GM12878 (cell line): ENCODE data around the gene TGFBR1. TPM values are rescaled to one million over a fixed set of nuclear protein-coding genes. Genes with fewer than 3 reads are reported as not detected.

Source experiments
- ATAC-seq: fragments of 200-7000 bp; cut with Tn5 transposase; 3 replicates; pipeline ENCODE4 v1.9.1; 2020; ENCODE audit warnings: mild to moderate bottlenecking, moderate library complexity
- BruUV-seq: library from RNA; stranded (reverse); fragments of 400-500 nt; replicated peaks from 2 replicates; lab custom pipeline; 2021; lab: Mats Ljungman, UMichigan
- CTCF ChIA-PET: fragments of 300-600 bp; sonication (Branson Sonifier 250); formaldehyde crosslinking; extraction: SDS; loops from one replicate; lab custom pipeline; 2021; ENCODE audit warnings: inconsistent platforms; lab: Yijun Ruan, JAX
- POLR2A ChIA-PET: fragments of 350-600 bp; formaldehyde crosslinking; extraction: SDS; loops from one replicate; lab custom pipeline; 2021; ENCODE audit warnings: inconsistent platforms; lab: Charles Lee
- RAD21 ChIA-PET: fragments of 300-600 bp; sonication (Branson Sonifier 250); formaldehyde crosslinking; loops from one replicate; lab custom pipeline; 2023; ENCODE audit warnings: antibody characterized with exemption; ENCODE audit not compliant: unreplicated experiment; lab: Charles Lee
- SMC1A ChIA-PET: fragments of 300-600 bp; sonication (Branson Sonifier 250); formaldehyde crosslinking; loops from one replicate; lab custom pipeline; 2023; ENCODE audit not compliant: unreplicated experiment, uncharacterized antibody; lab: Charles Lee
- DNase-seq: peaks from one replicate; pipeline ENCODE4 v3.0.0-alpha.2; 2011; ENCODE audit warnings: low read depth, low spot score
- FAIRE-seq: peaks from 3 replicates; lab custom pipeline; 2011; peaks lifted over from hg19 to GRCh38; lab: Jason Lieb, UNC
- H2AFZ ChIP-seq: 2 replicates; pipeline ENCODE4 v1.6.0; 2011; ENCODE audit warnings: low read depth, low read length, control low read depth; ENCODE audit not compliant: control insufficient read depth
- H3K27ac ChIP-seq: 2 replicates; pipeline ENCODE4 v1.5.1; 2011; ENCODE audit warnings: control low read depth; ENCODE audit not compliant: control insufficient read depth, insufficient read depth
- H3K27me3 ChIP-seq, 2 experiments: replicated peaks in 1 of 2; 2 replicates each; pipeline versions ENCODE4 v1.6.0 to v1.6.1; 2011; ENCODE audit warnings: low read length in 1 of 2; ENCODE audit not compliant: control insufficient read depth in 2 of 2, insufficient read depth in 2 of 2
- H3K36me3 ChIP-seq, 2 experiments: 2 replicates each; pipeline ENCODE4 v1.5.1; 2011; ENCODE audit warnings: low read length in 1 of 2; ENCODE audit not compliant: control insufficient read depth in 2 of 2, insufficient read depth in 2 of 2
- H3K4me1 ChIP-seq: 2 replicates; pipeline ENCODE4 v1.6.1; 2011; ENCODE audit warnings: mild to moderate bottlenecking, low read length, moderate library complexity, mixed read lengths; ENCODE audit not compliant: control insufficient read depth, insufficient read depth
- H3K4me2 ChIP-seq: 2 replicates; pipeline ENCODE4 v1.6.0; 2011; ENCODE audit warnings: control low read depth; ENCODE audit not compliant: control insufficient read depth, insufficient read depth
- H3K4me3 ChIP-seq: fragments of 200-600 bp; sonication (generic); 2 replicates; pipeline ENCODE4 v1.5.1; 2016
- H3K79me2 ChIP-seq: 2 replicates; pipeline ENCODE4 v1.6.0; 2011; ENCODE audit warnings: low read length; ENCODE audit not compliant: control insufficient read depth, insufficient read depth
- H3K9ac ChIP-seq: 2 replicates; pipeline ENCODE4 v1.8.0; 2011; ENCODE audit warnings: low read length, control low read depth, mixed read lengths; ENCODE audit not compliant: control insufficient read depth, insufficient read depth
- H3K9me3 ChIP-seq: replicated peaks from 3 replicates; pipeline ENCODE4 v1.5.1; 2011; ENCODE audit warnings: mild to moderate bottlenecking, low read length; ENCODE audit not compliant: control insufficient read depth, insufficient read depth
- H4K20me1 ChIP-seq: 2 replicates; pipeline ENCODE4 v1.6.0; 2011; ENCODE audit not compliant: control insufficient read depth, insufficient read depth
- EED ChIP-seq: sonication (generic); IDR thresholded peaks from 2 replicates; pipeline ENCODE4 v1.6.1; 2016; ENCODE audit warnings: antibody characterized with exemption, low read depth
- FOS ChIP-seq: IDR thresholded peaks from 3 replicates; pipeline ENCODE4 v1.6.1; 2011; ENCODE audit warnings: borderline replicate concordance; ENCODE audit not compliant: insufficient read length; ENCODE audit errors: extremely low read depth
- KAT2A ChIP-seq: conservative IDR thresholded peaks from 2 replicates; pipeline ENCODE4 v1.6.1; 2011; ENCODE audit warnings: low read depth, low read length; ENCODE audit not compliant: control insufficient read depth
- NKRF ChIP-seq: fragments of 450-650 bp; conservative IDR thresholded peaks from 2 replicates; pipeline ENCODE4 v1.6.1; 2017; ENCODE audit warnings: mild to moderate bottlenecking, moderate library complexity
- RAD21 ChIP-seq: IDR thresholded peaks from 2 replicates; pipeline ENCODE4 v1.6.1; 2011; ENCODE audit warnings: mild to moderate bottlenecking, low read depth, low read length, moderate library complexity; ENCODE audit not compliant: insufficient read depth
- WGBS: methylation state at CpG from one replicate; pipeline ENCODE4 v1.1.6; 2016; ENCODE audit warnings: low lambda C conversion rate; ENCODE audit not compliant: insufficient replicate concordance, insufficient coverage; ENCODE audit errors: missing lambda C conversion rate; 5-methylcytosine and 5-hydroxymethylcytosine counted together
- in situ Hi-C: fragments of 300-500 bp; cut with MboI; formaldehyde crosslinking; loops from 9 replicates; pipeline ENCODE4 v1.14.3; 2018; ENCODE audit warnings: mixed read lengths
- intact Hi-C: fragments of 100-400 bp; cut with micrococcal nuclease; formaldehyde crosslinking; loops from one replicate; pipeline ENCODE4 v1.14.2; 2022; ENCODE audit not compliant: unreplicated experiment
- polyA plus RNA-seq, 11 experiments: library from polyadenylated mRNA; depleted of rRNA in 4 of 11; unstranded in 6 of 11; stranded (reverse) in 5 of 11; fragments of >200 nt; fragmentation: Nextera tagmentation in 4 of 11; fragmentation: Illumina TruSeq in 1 of 11; extraction: Ambion mirVana in 4 of 11; extraction: Trizol in 1 of 11; gene quantifications; 1 replicate in 1 of 11; 2 replicates in 10 of 11; pipeline versions ENCODE4 v1.2.1 to v1.2.3, GENCODE V29; 2011 to 2016; ENCODE audit warnings: inconsistent platforms in 2 of 11, missing spikeins in 2 of 11, low read depth in 1 of 11
- total RNA-seq, 4 experiments: library from RNA; depleted of rRNA in 3 of 4; stranded (reverse); fragments of >200 nt in 3 of 4; fragmentation: Illumina TruSeq in 1 of 4; extraction: Trizol in 1 of 4; gene quantifications; 2 replicates each; pipeline versions ENCODE4 v1.2.1 to v1.2.3, GENCODE V29; 2013 to 2021
- TF ChIP-seq, protein P1 (sequence below): fragments of 450-650 bp; IDR thresholded peaks from 2 replicates; pipeline ENCODE4 v1.6.1; 2017; ENCODE audit warnings: mild to moderate bottlenecking, low read depth, inconsistent platforms; ENCODE audit not compliant: poor library complexity, severe bottlenecking

Gene TGFBR1
- total and polyA plus RNA-seq, 10 of the 15 experiments (the other 5 are each of a cell fraction or from before 2014, with no cell fraction given), result 2.9 to 27.2 (median 16.6) TPM

- intact Hi-C loops, result no loop called here
- ChIA-PET SMC1A (interaction anchor here (0.7 to 2.9 kb wide), 5 partner anchors 9 to 29 kb away, joined by 3 to 16 read pairs (median 4); no protein-coding TSS in a partner anchor), CTCF (interaction anchor here (0.7 to 8.6 kb wide), 5 partner anchors 8 to 38 kb away, joined by 3 to 96 read pairs (median 4); no protein-coding TSS in a partner anchor), RAD21 (interaction anchor here (1.0 kb wide), 1 partner anchor 9 kb away, joined by 4 read pairs; no protein-coding TSS in a partner anchor), POLR2A (interaction anchor here (1.2 kb wide), 1 partner anchor 27 kb away, joined by 3 read pairs; no protein-coding TSS in a partner anchor)
- peaks cover 21% of the 10 kb centered on the region for H3K4me1 ChIP-seq
- H3K27me3 ChIP-seq, result no peaks in the 10 kb centered on the region
- WGBS, result 50% methylated on average over 2 of the region's 2 CpGs
- DNase-seq (no peak), ATAC-seq (no peak), FAIRE-seq (no peak)
- no peaks in the 10 kb centered on the region for H3K36me3 ChIP-seq
- TF ChIP-seq KAT2A (no peak), FOS (no peak), NKRF (no peak), RAD21 (no peak), EED (no peak)
- TF ChIP-seq, protein P1, sequence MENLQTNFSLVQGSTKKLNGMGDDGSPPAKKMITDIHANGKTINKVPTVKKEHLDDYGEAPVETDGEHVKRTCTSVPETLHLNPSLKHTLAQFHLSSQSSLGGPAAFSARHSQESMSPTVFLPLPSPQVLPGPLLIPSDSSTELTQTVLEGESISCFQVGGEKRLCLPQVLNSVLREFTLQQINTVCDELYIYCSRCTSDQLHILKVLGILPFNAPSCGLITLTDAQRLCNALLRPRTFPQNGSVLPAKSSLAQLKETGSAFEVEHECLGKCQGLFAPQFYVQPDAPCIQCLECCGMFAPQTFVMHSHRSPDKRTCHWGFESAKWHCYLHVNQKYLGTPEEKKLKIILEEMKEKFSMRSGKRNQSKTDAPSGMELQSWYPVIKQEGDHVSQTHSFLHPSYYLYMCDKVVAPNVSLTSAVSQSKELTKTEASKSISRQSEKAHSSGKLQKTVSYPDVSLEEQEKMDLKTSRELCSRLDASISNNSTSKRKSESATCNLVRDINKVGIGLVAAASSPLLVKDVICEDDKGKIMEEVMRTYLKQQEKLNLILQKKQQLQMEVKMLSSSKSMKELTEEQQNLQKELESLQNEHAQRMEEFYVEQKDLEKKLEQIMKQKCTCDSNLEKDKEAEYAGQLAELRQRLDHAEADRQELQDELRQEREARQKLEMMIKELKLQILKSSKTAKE, result no peak
- BruUV-seq, result no TSS peak
- no peak overlapping the region for H3K4me2 ChIP-seq
- no peaks in the 10 kb centered on the region for H3K79me2 ChIP-seq
- no peak overlapping the region for H2AFZ ChIP-seq
- no peak overlapping the region for H3K27ac ChIP-seq
- H3K4me3 ChIP-seq, result no peak overlapping the region
- no peak overlapping the region for H3K9ac ChIP-seq
- no peaks in the 10 kb centered on the region for H4K20me1 ChIP-seq
- peaks cover 1% of the 10 kb centered on the region; the same call in 2 of the 3 replicates for H3K9me3 ChIP-seq
- in situ Hi-C loops, result no loop called here
Observed at GRCh38 chr9:99193466-99193821, 88.5 kb downstream of the TGFBR1 start.
